Panc1 (cell line): ENCODE results near the gene SMPX. TPM values are rescaled to one million over a fixed set of nuclear protein-coding genes. Genes with fewer than 3 reads are reported as not detected.

Source experiments
- ATAC-seq: fragments of 200-7000 bp; cut with Tn5 transposase; 2 replicates; pipeline ENCODE4 v1.9.1; 2020; ENCODE audit warnings: mild to moderate bottlenecking, moderate library complexity
- BruUV-seq: library from RNA; stranded (reverse); fragments of 400-500 nt; replicated peaks from 2 replicates; lab custom pipeline; 2021; lab: Mats Ljungman, UMichigan
- CTCF ChIA-PET: fragments of 300-600 bp; sonication (Branson Sonifier 250); formaldehyde crosslinking; loops from one replicate; lab custom pipeline; 2022; ENCODE audit warnings: antibody characterized with exemption; lab: Charles Lee
- POLR2A ChIA-PET: fragments of 300-600 bp; sonication (Branson Sonifier 250); formaldehyde crosslinking; loops from one replicate; lab custom pipeline; 2022; ENCODE audit warnings: antibody characterized with exemption; lab: Charles Lee
- DNase-seq: peaks from one replicate; pipeline ENCODE4 v3.0.0-alpha.2; 2010; ENCODE audit warnings: low read depth, low spot score
- H3K27ac ChIP-seq: 2 replicates; pipeline ENCODE4 v1.5.1; 2011; ENCODE audit warnings: mild to moderate bottlenecking, low read length, inconsistent platforms
- H3K27me3 ChIP-seq: fragments of 200-500 bp; sonication (Bioruptor generic); 2 replicates; pipeline ENCODE4 v1.6.0; 2014; ENCODE audit warnings: low read length, inconsistent platforms; ENCODE audit not compliant: control insufficient read depth, insufficient read depth
- H3K36me3 ChIP-seq: fragments of 200-500 bp; sonication (Bioruptor generic); 2 replicates; pipeline ENCODE4 v1.5.1; 2014; ENCODE audit warnings: inconsistent platforms, mild to moderate bottlenecking, low read length, moderate library complexity; ENCODE audit not compliant: control insufficient read depth, insufficient read depth
- H3K4me1 ChIP-seq: 2 replicates; pipeline ENCODE4 v1.5.1; 2011; ENCODE audit warnings: inconsistent platforms, mild to moderate bottlenecking, low read length, moderate library complexity; ENCODE audit not compliant: control insufficient read depth, insufficient read depth
- H3K4me3 ChIP-seq, 2 experiments: 2 replicates each; pipeline ENCODE4 v1.5.1; 2011 to 2012; ENCODE audit warnings: low read depth in 2 of 2, low read length in 2 of 2, mild to moderate bottlenecking in 2 of 2, inconsistent platforms in 1 of 2, moderate library complexity in 1 of 2
- H3K9me3 ChIP-seq: fragments of 200-500 bp; sonication (Bioruptor generic); 2 replicates; pipeline ENCODE4 v1.5.1; 2014; ENCODE audit warnings: low read depth, mild to moderate bottlenecking, inconsistent platforms, low read length, moderate library complexity; ENCODE audit not compliant: control insufficient read depth, insufficient read depth
- CTCF ChIP-seq: fragments of 450-650 bp; IDR thresholded peaks from 2 replicates; pipeline ENCODE4 v1.5.1; 2017; ENCODE audit warnings: mild to moderate bottlenecking
- POLR2AphosphoS5 ChIP-seq: IDR thresholded peaks from 2 replicates; pipeline ENCODE4 v1.6.1; 2012; ENCODE audit warnings: mild to moderate bottlenecking, low read depth, low read length, moderate library complexity
- REST ChIP-seq, 2 experiments: IDR thresholded peaks; 2 replicates each; pipeline ENCODE4 v1.6.1; 2011 to 2012; ENCODE audit warnings: low read depth in 2 of 2, control low read depth in 1 of 2, low read length in 1 of 2, mild to moderate bottlenecking in 1 of 2, moderate library complexity in 1 of 2; ENCODE audit not compliant: insufficient read depth in 1 of 2
- SIN3A ChIP-seq: IDR thresholded peaks from 2 replicates; pipeline ENCODE4 v1.6.1; 2012; ENCODE audit warnings: low read depth, mild to moderate bottlenecking, low read length, moderate library complexity, borderline replicate concordance; ENCODE audit not compliant: insufficient read depth
- TCF7L2 ChIP-seq: IDR thresholded peaks from 2 replicates; pipeline ENCODE4 v1.6.1; 2011; ENCODE audit warnings: mild to moderate bottlenecking, low read depth, low read length, inconsistent platforms
- in situ Hi-C: cut with HindIII; loops from 2 replicates; pipeline ENCODE4 v1.10.0; 2016; ENCODE audit warnings: low sequenced_read_pairs, low pct_unique_long_range_greater_than_20kb
- intact Hi-C: fragments of 100-400 bp; cut with micrococcal nuclease; formaldehyde crosslinking; loops from one replicate; pipeline ENCODE4 v1.10.0; 2022; ENCODE audit not compliant: unreplicated experiment
- total RNA-seq: library from RNA; stranded (reverse); gene quantifications from one replicate; pipeline ENCODE4 v1.2.1, GENCODE V29; 2021; ENCODE audit not compliant: unreplicated experiment

SMPX gene
- total RNA-seq, 1 experiment from 2014 or later, result not detected

DNA sequence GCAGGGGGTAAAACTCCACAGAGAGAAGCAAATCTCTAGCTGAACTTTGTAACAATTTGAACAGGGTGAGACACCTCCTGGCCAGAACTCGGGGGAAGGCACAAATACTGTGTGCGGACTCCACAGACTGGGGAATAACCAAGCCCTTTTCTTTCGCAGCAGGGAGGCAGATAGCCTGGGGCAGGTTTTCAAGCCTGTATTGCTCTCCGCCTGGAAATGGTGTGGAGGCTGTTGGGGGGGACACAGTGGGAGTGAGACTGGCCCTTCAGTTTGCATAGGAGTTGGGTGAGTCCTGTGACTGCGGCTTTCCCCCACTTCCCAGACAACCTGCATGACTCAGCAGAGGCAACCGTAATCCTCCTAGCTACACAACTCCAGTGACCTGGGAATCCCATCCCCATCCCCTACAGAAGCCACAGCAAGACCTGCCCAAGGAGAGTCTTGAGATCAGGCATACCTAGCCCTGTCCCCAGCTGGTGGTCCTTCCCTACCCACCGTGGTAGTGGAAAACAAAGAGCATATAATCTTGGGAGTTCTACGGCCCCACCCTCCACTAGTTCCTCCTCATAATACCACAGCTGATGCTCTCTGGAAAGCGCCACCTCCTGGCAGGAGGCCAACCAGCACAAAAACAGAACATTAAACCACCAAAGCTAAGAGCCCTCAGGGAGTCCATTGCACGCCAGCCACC is 12.9 kb upstream of the SMPX start:
- no peaks in the 10 kb centered on the region for H3K27me3 ChIP-seq
- ATAC-seq (no peak), DNase-seq (no peak)
- POLR2A ChIA-PET, result no interaction called here
- no peaks in the 10 kb centered on the region for H3K36me3 ChIP-seq
- intact Hi-C loops, result no loop called here
- CTCF ChIA-PET, result no interaction called here
- BruUV-seq, result no TSS peak
- no peaks in the 10 kb centered on the region for H3K4me1 ChIP-seq
- H3K27ac ChIP-seq, result no peak overlapping the region
- TF ChIP-seq CTCF (no peak), POLR2AphosphoS5 (no peak), SIN3A (no peak), TCF7L2 (no peak), REST (IDR thresholded peaks at IDR 0.05; ENCODE audit: insufficient read depth in 1 of 2, low read depth in 2 of 2, low read length in 1 of 2) (no peak)
- in situ Hi-C loops, result no loop called here
- no peak overlapping the region for H3K4me3 ChIP-seq
- H3K9me3 ChIP-seq, result no peaks in the 10 kb centered on the region

- in situ Hi-C loops (no loop called here), intact Hi-C loops (no loop called here)
- no peak for TF ChIP-seq TCF7L2
- TF ChIP-seq REST (IDR thresholded peaks at IDR 0.05; ENCODE audit: insufficient read depth in 1 of 2, low read depth in 2 of 2, low read length in 1 of 2), result no peak
- POLR2A ChIA-PET, result no interaction called here
- no peak for ATAC-seq
- no peaks in the 10 kb centered on the region for H3K36me3 ChIP-seq
- no peaks in the 10 kb centered on the region for H3K4me1 ChIP-seq
- no peaks in the 10 kb centered on the region for H3K9me3 ChIP-seq
- CTCF ChIA-PET, result no interaction called here
- no TSS peak for BruUV-seq
- DNase-seq, result no peak
- H3K27me3 ChIP-seq, result no peaks in the 10 kb centered on the region
- H3K27ac ChIP-seq, result no peak overlapping the region
- H3K4me3 ChIP-seq, result no peak overlapping the region
Observed at GRCh38 chrX:21766101-21766500, 8.2 kb upstream of the SMPX start.
